Testis (tissue), 2 donors: Measurements from ENCODE around the gene GABRA4.

Experiments used
- CTCF ChIP-seq, 3 experiments: fragments of 450-650 bp in 2 of 3; fragments of 200-600 bp in 1 of 3; sonication (generic) in 1 of 3; IDR thresholded peaks; one replicate each; pipeline ENCODE4 v1.5.1; 2016 to 2019; ENCODE audit warnings: antibody characterized with exemption in 3 of 3, mild to moderate bottlenecking in 2 of 3, moderate library complexity in 1 of 3
- POLR2A ChIP-seq: fragments of 450-650 bp; IDR thresholded peaks from one replicate; pipeline ENCODE4 v1.6.1; 2017; ENCODE audit warnings: antibody characterized with exemption, mild to moderate bottlenecking, moderate library complexity

GRCh38 chr4:46992338-46992737 lies 1.0 kb downstream of the GABRA4 start:
- TF ChIP-seq CTCF (IDR thresholded peaks at IDR 0.05) (no peak), POLR2A (no peak)
